Right ventricle myocardium superior (tissue), 1 donor: ENCODE data around the gene SLC48A1. TPM values are rescaled to one million over a fixed set of nuclear protein-coding genes. Genes with fewer than 3 reads are reported as not detected.
A peak's percentile ranks its signal among the peaks of the same experiment; 100 is the strongest.

ENCODE experiments used
- ATAC-seq: fragments of 200-7000 bp; cut with Tn5 transposase; one replicate; pipeline ENCODE4 v1.9.1; 2020; ENCODE audit warnings: mild to moderate bottlenecking; ENCODE audit not compliant: poor library complexity
- DNase-seq: peaks from one replicate; pipeline ENCODE4 v3.0.0-alpha.2; 2020
- intact Hi-C: fragments of 100-400 bp; cut with DNase I; formaldehyde crosslinking; loops from one replicate; pipeline ENCODE4 v1.11.2; 2022
- total RNA-seq: library from RNA; stranded (reverse); fragmentation: NEBNext Ultra II Directional; extraction: Animal tissue kit (Norgen Biotek cat#: 25700); gene quantifications from one replicate; pipeline ENCODE4 v1.2.1, GENCODE V29; 2021
- donor health status: DM: no; HTN: yes; CAD: no; lungs with severe emphysema.

Gene SLC48A1
- total RNA-seq, 1 donor from 2014 or later, result 26.8 TPM

DNA sequence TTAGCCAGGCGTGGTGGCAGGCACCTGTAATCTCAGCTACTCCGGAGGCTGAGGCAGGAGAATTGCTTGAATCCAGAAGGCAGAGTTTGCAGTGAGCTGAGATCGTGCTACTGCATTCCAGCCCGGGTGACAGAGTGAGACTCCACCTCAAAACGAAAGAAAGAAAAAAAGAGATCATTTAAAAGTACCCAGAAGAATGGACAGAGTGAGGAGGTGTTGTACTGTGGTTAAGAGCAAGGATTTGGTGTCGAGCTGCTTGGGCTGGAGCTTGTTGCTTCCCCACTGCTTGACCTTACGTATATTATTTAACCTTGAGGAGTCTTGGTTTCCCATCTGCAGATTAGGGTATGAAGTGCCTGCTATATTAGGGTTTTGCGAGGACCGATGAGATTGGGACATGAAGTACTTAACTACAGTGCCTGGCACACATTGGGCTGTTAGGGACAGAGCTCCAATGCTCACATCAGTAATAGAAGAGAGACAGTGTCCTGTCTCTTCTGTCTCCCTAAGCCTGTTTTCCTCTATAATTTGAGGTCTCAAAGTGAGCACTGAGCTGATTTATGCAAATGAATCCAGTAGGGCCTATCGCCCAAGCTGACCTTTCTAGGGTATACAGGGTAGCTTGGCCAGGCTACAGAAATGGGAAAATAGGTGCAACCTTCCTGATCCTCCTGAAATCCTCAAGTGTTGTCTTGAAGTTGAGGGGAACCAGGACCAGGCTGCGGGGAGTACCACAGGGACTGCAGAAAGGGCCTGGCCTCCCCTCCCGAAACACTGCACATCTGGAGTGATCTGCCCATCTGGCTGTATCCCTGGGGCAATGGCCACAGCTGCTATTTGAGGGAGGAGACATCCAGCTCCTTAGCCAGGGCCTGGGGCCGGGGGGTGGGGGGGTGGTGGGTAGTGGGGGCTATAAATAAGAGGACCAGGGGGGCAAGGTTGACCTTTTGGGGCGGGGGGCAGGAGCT, 55.3 kb downstream of the SLC48A1 start:
- DNase-seq (peak; percentile 68), ATAC-seq (peak; percentile 68)
- intact Hi-C loops, result no loop called here

DNA sequence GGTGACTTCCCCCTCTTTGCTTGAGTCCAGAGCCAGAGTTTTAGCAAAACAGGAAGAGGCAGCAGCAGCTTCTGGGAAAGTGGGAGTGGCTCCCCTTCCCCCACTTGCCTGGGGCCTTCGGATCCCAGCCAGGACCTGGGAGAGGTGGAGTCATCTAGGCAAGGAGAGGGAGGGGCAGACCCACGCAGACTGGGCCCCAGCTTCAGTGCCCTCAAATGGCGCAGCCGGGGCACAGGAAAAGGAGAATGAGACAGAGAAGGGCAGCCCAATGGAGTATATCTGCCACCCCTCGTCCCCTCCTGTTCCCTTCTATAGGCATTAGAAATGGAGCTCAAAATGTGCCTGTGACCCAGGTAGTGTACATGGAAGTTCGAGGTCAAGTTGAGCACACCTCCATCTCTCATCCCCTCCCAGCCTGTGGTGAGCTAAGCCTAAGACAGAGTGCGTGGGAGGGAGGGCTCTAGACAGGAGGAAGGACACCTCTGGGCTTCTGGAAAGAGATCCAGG, 56.0 kb downstream of the SLC48A1 start:
- ATAC-seq, result peak; percentile 84
- DNase-seq, result peak; percentile 88
- intact Hi-C loops, result no loop called here

DNA sequence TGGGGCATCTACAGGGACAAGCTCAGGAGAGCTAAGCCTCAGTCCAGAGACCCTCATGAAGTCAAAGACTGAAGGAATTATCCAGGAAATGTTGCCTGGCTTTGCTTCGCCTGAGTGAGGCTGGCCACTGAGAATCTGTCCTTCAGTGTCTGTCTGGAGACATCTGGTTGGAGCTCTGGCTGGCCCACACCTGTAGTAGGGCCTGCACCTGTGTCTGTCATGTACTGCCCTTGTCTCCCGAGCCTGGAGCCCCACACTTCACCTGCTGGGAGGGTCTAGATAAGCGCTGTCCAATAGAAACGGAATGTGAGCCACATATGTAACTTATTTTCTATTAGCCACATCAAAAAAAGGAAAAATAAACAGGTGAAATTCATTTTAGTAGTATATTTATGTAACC, 56.5 kb downstream of the SLC48A1 start:
- DNase-seq (no peak), ATAC-seq (no peak)
- intact Hi-C loops, result no loop called here

Other genes with a start within 250 kb of the SLC48A1 start
- gene RPAP3, start 67.2 kb upstream of the SLC48A1 start, total RNA-seq, result 22.7 TPM
- gene ENDOU, start 47.7 kb upstream of the SLC48A1 start, total RNA-seq, result 0.11 TPM
- 30.6 TPM for gene RAPGEF3, start 14.4 kb upstream of the SLC48A1 start, total RNA-seq
- gene HDAC7, start 46.7 kb downstream of the SLC48A1 start, total RNA-seq, result 35.9 TPM
- 0.11 TPM for gene VDR, start 131.8 kb downstream of the SLC48A1 start, total RNA-seq
- 42.5 TPM for gene TMEM106C, start 190.4 kb downstream of the SLC48A1 start, total RNA-seq
- gene COL2A1, start 231.2 kb downstream of the SLC48A1 start, total RNA-seq, result not detected